Retinal pigment epithelial cell (primary cell): Measurements from ENCODE around the gene RGMB.

ENCODE experiments used
- DNase-seq: peaks from one replicate; pipeline ENCODE4 v3.0.0-alpha.2; 2010; ENCODE audit warnings: low read depth
- H3K4me3 ChIP-seq: 2 replicates; pipeline ENCODE4 v1.5.1; 2011; ENCODE audit warnings: mild to moderate bottlenecking, low read length, control low read depth, moderate library complexity
- TF ChIP-seq, protein P1 (sequence below): conservative IDR thresholded peaks from 2 replicates; pipeline ENCODE4 v1.5.1; 2011; ENCODE audit warnings: low read depth, low read length, control low read depth, inconsistent platforms

The RGMB gene

DNA sequence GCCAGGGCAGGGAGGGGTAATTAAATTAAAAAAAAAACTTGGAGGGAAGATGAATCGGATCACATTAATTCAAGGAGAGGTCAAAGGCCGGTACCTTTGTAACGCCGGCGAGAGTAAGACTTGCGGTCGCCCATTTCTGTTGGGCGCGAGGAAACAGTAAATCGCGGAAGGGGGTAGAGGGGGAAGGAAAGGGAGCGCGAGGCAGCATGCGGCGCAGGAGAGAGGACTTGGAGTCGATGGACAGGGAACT is 324 bp upstream of the RGMB start:
- TF ChIP-seq, protein P1, sequence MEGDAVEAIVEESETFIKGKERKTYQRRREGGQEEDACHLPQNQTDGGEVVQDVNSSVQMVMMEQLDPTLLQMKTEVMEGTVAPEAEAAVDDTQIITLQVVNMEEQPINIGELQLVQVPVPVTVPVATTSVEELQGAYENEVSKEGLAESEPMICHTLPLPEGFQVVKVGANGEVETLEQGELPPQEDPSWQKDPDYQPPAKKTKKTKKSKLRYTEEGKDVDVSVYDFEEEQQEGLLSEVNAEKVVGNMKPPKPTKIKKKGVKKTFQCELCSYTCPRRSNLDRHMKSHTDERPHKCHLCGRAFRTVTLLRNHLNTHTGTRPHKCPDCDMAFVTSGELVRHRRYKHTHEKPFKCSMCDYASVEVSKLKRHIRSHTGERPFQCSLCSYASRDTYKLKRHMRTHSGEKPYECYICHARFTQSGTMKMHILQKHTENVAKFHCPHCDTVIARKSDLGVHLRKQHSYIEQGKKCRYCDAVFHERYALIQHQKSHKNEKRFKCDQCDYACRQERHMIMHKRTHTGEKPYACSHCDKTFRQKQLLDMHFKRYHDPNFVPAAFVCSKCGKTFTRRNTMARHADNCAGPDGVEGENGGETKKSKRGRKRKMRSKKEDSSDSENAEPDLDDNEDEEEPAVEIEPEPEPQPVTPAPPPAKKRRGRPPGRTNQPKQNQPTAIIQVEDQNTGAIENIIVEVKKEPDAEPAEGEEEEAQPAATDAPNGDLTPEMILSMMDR, result no peak
- DNase-seq, result no peak
- peak overlapping the region; percentile 60 for H3K4me3 ChIP-seq

DNA sequence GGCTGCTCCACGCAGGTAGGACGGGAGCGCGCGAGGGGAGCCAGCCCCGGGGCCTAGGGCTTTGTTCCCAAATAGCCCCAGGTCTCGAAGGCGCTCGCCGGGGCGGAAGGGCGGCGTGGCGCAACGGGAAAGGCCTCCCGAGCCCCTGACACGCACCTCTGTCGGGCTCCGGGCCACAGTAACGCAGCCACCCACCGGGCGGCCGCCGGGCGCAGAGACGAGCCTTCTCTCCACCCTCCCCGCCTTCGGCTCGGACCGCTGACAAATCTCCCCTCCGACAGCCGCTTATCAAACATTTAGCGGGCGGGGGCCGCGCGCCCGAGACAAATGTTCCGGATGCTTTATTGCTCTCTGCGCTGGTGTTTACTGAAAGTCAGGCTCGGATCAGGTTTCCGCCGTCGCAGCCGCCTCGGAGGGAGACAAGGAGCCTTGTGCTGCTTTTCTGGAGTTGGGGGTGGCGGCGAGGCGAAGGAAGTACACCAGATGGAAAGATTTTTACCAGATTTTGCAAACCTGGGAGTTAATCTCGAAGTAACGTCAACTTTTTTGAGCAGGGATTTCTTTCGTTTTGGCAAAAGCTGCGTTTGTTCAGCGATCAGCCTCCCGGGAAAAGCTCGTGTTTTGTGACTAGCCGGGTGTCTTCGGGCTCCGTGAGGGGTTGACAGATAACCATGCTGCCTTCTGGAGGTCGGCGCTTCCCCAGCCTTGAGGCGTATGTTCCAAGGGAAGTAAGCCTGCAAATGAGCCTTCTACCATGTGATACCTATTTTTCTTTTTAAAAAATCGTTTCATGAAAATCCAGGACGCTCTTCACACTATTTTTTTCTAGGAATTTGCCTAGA is 950 bp downstream of the RGMB start:
- DNase-seq, result no peak
- peak overlapping the region; percentile 77 for H3K4me3 ChIP-seq
- TF ChIP-seq, protein P1, result no peak

DNA sequence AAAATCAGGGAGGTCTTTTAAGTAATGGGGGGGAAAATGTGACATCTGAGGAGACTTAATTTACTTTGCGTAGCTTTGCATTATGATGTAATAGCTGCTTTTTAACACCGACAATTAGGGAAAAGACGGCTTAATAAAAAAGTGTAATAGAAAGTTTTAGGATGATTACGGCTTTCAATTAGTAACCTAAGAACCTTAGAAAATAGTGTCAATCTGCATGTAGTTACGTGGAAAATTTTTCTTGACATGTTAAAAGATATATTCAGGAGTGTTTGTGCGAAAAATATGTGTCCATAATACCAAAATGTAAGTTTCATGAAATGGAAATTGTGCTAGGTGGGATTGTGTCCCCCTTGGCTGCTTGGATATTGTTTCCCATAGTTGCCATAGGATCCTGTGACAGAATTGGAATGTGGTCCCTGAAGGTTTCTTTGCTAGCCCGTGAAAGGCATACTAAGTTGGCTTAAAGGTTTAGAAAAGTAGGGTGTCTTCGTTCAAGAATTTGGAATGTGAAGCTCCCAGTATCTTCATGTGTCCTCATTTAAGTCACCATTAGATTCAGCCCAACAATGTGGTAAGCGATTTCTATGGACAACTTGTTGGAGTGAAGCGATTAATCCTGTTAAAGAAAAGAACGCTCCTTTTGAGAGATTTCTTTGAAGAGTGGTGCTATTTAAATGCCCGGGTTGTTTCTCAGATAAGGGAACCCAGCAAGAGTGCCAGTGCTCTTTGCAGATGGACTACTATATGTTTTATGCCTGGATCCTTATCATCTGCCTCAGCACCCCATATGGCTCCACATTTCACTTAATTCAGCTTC is 2.0 kb downstream of the RGMB start:
- H3K4me3 ChIP-seq, result peak overlapping the region; percentile 77
- DNase-seq, result no peak
- TF ChIP-seq, protein P1, result no peak

DNA sequence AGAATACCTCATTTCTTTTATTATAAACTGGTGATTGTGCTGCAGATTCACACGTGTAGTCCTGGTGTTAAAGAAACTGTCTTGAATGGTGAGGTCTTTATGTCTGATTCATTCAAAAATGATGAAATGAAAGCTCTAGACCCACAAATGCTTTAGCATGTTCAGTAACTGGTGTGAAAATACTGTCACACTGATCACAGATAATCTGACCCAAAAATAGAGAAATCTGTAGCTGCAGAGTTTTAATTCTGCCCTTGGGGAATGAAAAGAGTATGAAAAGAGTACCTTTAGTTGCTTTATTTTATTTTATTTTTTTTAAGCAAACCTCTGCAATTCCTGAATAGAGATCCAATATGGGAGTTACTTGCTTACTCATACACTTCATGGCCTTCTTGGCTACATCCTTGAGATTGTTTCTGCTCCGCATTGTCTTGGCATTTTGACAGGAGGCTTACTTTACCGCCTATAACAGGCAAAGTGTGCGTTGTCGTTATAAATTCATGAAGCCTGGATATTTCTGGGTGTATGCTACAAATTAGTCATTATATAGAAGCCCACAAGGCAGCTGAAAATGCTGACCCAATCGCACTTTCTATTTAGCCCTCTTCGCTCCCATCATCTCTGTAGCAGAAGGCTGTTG is 2.7 kb downstream of the RGMB start:
- TF ChIP-seq, protein P1, result no peak
- DNase-seq, result no peak
- peak overlapping the region; percentile 77 for H3K4me3 ChIP-seq

DNA sequence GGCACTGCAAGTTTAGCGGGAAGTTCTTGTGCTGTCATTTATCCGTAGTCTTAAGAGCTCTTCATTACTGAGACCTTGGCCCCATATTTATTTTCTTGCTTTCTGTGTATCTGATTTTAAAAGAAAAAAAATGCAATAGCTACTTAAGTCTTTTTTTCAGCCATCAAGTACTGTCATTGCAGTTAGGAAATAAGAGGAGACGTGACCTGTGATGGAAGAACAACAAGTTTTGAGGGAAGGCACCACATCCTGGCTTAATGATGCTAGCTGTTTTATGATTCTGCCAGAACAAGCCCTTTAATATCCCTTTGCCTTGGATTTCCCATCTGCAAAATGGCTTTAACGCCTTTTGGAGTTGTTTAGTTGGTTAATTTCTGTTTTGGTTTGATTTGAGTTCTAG is 3.8 kb downstream of the RGMB start:
- DNase-seq, result no peak
- TF ChIP-seq, protein P1, result no peak
- H3K4me3 ChIP-seq, result no peak overlapping the region

DNA sequence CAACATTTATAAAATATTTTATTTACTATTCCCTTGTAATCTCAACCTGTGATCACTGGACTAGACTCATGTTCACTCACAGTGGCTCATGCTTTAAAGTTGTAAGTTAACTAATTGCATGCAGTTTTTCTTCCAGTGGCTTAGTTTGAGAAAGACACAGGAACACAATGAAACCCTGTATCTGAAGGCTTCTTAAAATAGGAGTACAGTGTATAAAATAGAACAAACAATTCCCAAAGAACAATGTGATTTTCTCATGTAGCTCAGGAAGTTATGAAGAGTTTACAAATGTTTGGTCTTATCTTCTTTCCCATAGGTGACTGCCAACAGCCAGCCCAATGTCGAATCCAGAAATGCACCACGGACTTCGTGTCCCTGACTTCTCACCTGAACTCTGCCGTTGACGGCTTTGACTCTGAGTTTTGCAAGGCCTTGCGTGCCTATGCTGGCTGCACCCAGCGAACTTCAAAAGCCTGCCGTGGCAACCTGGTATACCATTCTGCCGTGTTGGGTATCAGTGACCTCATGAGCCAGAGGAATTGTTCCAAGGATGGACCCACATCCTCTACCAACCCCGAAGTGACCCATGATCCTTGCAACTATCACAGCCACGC is 5.9 kb downstream of the RGMB start:
- H3K4me3 ChIP-seq, result no peak overlapping the region
- DNase-seq, result no peak
- TF ChIP-seq, protein P1, result no peak
